OCI-LY1 (cell line): ENCODE results near the gene SYT1.

Experiments
- H2AFZ ChIP-seq: fragments of 200-600 bp; sonication (generic), shearing (Covaris generic); 2 replicates; pipeline ENCODE4 v1.6.0; 2014; ENCODE audit warnings: antibody characterized with exemption, mild to moderate bottlenecking, low read length
- H3F3A ChIP-seq: fragments of 200-600 bp; sonication (generic), shearing (Covaris generic); 2 replicates; pipeline ENCODE4 v1.6.0; 2014; ENCODE audit warnings: mild to moderate bottlenecking, antibody characterized with exemption, low read length, moderate library complexity; ENCODE audit not compliant: insufficient read depth
- H3K27ac ChIP-seq: fragments of 200-600 bp; sonication (generic); 2 replicates; pipeline ENCODE4 v1.5.1; 2014; ENCODE audit warnings: low read length, mixed run types, mild to moderate bottlenecking, low read depth; ENCODE audit not compliant: poor library complexity, severe bottlenecking
- H3K27me3 ChIP-seq: fragments of 200-600 bp; sonication (generic); 2 replicates; pipeline ENCODE4 v1.6.0; 2014; ENCODE audit warnings: antibody characterized with exemption, mild to moderate bottlenecking, low read length, moderate library complexity; ENCODE audit not compliant: insufficient read depth
- H3K36me3 ChIP-seq: fragments of 200-600 bp; sonication (generic); 2 replicates; pipeline ENCODE4 v1.6.1; 2014; ENCODE audit warnings: mild to moderate bottlenecking, antibody characterized with exemption, low read length, moderate library complexity, mixed read lengths; ENCODE audit not compliant: insufficient read depth
- H3K4me1 ChIP-seq: fragments of 200-600 bp; sonication (generic); 2 replicates; pipeline ENCODE4 v1.5.1; 2014; ENCODE audit warnings: mild to moderate bottlenecking, low read length, moderate library complexity; ENCODE audit not compliant: insufficient read depth, severe bottlenecking
- H3K4me2 ChIP-seq: fragments of 200-600 bp; sonication (generic), shearing (Covaris generic); 2 replicates; pipeline ENCODE4 v1.6.1; 2014; ENCODE audit warnings: low read length
- H3K4me3 ChIP-seq: fragments of 200-600 bp; sonication (generic); 2 replicates; pipeline ENCODE4 v1.5.1; 2014; ENCODE audit warnings: low read length, low read depth, mild to moderate bottlenecking, mixed read lengths; ENCODE audit not compliant: poor library complexity, severe bottlenecking
- H3K79me2 ChIP-seq: fragments of 200-600 bp; shearing (Covaris generic); 2 replicates; pipeline ENCODE4 v1.6.1; 2016; ENCODE audit warnings: mixed run types, low read length, mixed read lengths; ENCODE audit not compliant: insufficient read depth
- H3K9ac ChIP-seq: fragments of 200-600 bp; sonication (generic), shearing (Covaris generic); 2 replicates; pipeline ENCODE4 v1.6.1; 2014; ENCODE audit warnings: mild to moderate bottlenecking, low read length, mixed read lengths
- H3K9me2 ChIP-seq: fragments of 200-600 bp; sonication (generic), shearing (Covaris generic); 2 replicates; pipeline ENCODE4 v1.6.1; 2014; ENCODE audit warnings: low read depth, mild to moderate bottlenecking, low read length, mixed read lengths
- H3K9me3 ChIP-seq: fragments of 200-600 bp; shearing (Covaris generic); 2 replicates; pipeline ENCODE4 v1.6.1; 2014; ENCODE audit warnings: low read length, mixed read lengths
- H4K20me1 ChIP-seq: fragments of 200-600 bp; sonication (generic), shearing (Covaris generic); 2 replicates; pipeline ENCODE4 v1.6.0; 2016; ENCODE audit warnings: mild to moderate bottlenecking, low read length; ENCODE audit not compliant: insufficient read depth
- CTCF ChIP-seq: fragments of 200-600 bp; sonication (generic), shearing (Covaris generic); IDR thresholded peaks from 2 replicates; pipeline ENCODE4 v1.5.1; 2017; ENCODE audit warnings: mild to moderate bottlenecking, antibody characterized with exemption, low read length, moderate library complexity, mixed read lengths
- EZH2 ChIP-seq: fragments of 200-600 bp; sonication (generic), shearing (Covaris generic); IDR thresholded peaks from 2 replicates; pipeline ENCODE4 v1.8.0; 2017; ENCODE audit warnings: borderline replicate concordance, mixed run types, mild to moderate bottlenecking, antibody characterized with exemption, low read length, moderate library complexity, mixed read lengths

The SYT1 gene

DNA sequence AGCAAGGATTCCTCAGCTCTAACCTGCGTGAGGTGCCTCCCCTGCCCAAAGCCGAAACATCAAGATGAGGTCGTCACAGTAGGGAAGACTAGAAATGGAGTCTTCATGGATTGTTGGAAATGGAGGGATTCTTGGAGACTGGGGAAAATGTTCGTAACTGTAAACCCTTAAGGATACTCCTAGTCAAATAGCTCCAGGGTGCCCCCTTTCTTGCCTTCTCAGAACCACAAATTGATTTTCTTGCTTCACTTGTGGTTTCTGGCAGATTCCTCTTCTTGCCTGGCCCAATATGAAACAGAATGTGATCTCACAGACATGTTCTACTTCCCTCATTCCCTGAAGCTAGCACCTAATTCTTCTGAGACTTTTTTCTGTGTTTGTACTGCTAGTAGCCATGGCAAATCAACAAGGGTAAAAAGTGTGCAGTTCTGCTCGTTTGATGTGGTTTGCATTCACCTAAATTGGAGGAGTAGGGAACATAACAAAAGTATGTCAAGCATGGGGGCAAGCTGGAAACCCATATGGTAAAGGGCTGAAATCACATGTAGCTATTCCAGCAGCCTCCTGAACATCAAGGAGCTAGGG is 494.2 kb downstream of the SYT1 start:
- H3K9me2 ChIP-seq: no peaks in the 10 kb centered on the region
- H3F3A ChIP-seq: no peaks in the 10 kb centered on the region
- H3K79me2 ChIP-seq: no peaks in the 10 kb centered on the region
- H3K4me2 ChIP-seq: no peak overlapping the region
- H3K9me3 ChIP-seq: no peaks in the 10 kb centered on the region
- no peak overlapping the region for H3K9ac ChIP-seq
- no peaks in the 10 kb centered on the region for H3K27me3 ChIP-seq
- no peak overlapping the region for H3K27ac ChIP-seq
- no peaks in the 10 kb centered on the region for H3K4me1 ChIP-seq
- H2AFZ ChIP-seq: no peak overlapping the region
- H3K36me3 ChIP-seq: no peaks in the 10 kb centered on the region
- no peak overlapping the region for H3K4me3 ChIP-seq
- TF ChIP-seq EZH2 (no peak), CTCF (no peak)
- no peaks in the 10 kb centered on the region for H4K20me1 ChIP-seq

DNA sequence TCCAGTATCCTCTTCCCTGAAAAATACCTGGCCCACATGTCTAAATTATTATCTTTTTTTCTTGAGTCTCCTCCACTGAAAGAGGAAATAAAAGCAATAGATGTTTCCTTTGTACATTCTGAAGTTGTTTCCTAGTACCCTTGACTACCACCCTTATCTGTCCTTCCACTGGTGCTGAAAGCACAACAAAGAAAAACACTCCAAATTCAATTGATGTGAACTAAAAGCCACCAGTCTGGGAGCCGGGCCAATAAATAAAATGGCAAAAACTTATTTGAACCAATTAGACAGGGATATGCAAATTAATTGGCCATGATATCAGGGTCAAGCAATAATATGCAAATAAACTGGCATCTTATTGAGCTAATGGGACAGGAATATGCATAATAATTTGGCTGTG is 495.7 kb downstream of the SYT1 start:
- no peaks in the 10 kb centered on the region for H3K79me2 ChIP-seq
- H4K20me1 ChIP-seq: no peaks in the 10 kb centered on the region
- H3K27me3 ChIP-seq: no peaks in the 10 kb centered on the region
- H3K36me3 ChIP-seq: no peaks in the 10 kb centered on the region
- no peak overlapping the region for H3K27ac ChIP-seq
- TF ChIP-seq CTCF: no peak
- TF ChIP-seq EZH2: no peak
- H3F3A ChIP-seq: no peaks in the 10 kb centered on the region
- no peaks in the 10 kb centered on the region for H3K4me1 ChIP-seq
- no peaks in the 10 kb centered on the region for H3K9me2 ChIP-seq
- H2AFZ ChIP-seq: no peak overlapping the region
- H3K9me3 ChIP-seq: no peaks in the 10 kb centered on the region
- no peak overlapping the region for H3K4me3 ChIP-seq
- no peak overlapping the region for H3K4me2 ChIP-seq
- no peak overlapping the region for H3K9ac ChIP-seq

DNA sequence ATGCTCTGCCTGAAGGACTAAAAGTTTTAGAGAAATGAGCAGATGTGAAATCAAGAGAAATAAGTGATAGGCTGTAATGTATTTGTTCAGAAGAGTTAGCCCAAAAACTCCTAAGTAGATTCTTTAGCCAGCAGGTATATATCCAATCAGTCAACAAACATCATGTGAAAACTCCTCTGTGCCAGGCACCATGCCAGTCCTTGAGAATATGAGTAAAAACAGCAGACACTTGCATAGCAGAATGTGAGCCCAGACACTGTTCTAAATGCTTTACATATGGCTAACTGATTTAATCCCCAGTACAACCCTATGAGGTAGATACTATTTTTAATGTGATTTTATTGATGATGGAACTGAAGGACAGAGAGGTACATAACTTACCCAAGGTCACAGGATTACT is 496.4 kb downstream of the SYT1 start:
- Histone ChIP-seq H3K79me2 (no peaks in the 10 kb centered on the region), H3F3A (no peaks in the 10 kb centered on the region), H3K9me3 (no peaks in the 10 kb centered on the region)

DNA sequence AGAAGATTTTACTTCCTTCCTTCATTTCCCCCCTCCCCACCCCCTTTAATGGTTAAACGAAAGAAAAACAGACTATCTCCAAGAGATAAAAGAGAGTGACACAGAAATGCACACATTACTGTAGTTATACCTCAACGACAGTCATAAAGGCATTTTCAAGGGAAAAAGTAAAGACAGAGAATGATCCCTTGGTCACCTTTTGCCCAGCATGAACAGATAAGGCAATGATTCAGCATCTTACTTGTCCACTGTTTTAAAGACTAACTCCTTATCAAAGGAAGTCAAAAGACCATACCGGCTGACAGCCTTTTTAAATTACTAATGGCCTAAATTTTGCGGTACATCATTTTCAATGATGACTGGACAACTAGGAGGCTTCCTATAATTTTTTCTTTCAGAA is 499.6 kb downstream of the SYT1 start:
- no peak overlapping the region for H3K4me2 ChIP-seq
- no peaks in the 10 kb centered on the region for H3K4me1 ChIP-seq
- H3K27me3 ChIP-seq: no peaks in the 10 kb centered on the region
- H3K4me3 ChIP-seq: no peak overlapping the region
- H2AFZ ChIP-seq: no peak overlapping the region
- no peak overlapping the region for H3K27ac ChIP-seq
- no peaks in the 10 kb centered on the region for H3F3A ChIP-seq
- no peaks in the 10 kb centered on the region for H3K9me3 ChIP-seq
- no peak for TF ChIP-seq EZH2
- no peak for TF ChIP-seq CTCF
- no peaks in the 10 kb centered on the region for H3K79me2 ChIP-seq
- H3K9ac ChIP-seq: no peak overlapping the region
- no peaks in the 10 kb centered on the region for H3K36me3 ChIP-seq
- no peaks in the 10 kb centered on the region for H3K9me2 ChIP-seq
- no peaks in the 10 kb centered on the region for H4K20me1 ChIP-seq

More for the DNA sequence above, 496.4 kb downstream of the SYT1 start:
- no peak for TF ChIP-seq EZH2
- H3K4me1 ChIP-seq: no peaks in the 10 kb centered on the region
- no peaks in the 10 kb centered on the region for H3K9me2 ChIP-seq
- H3K9ac ChIP-seq: no peak overlapping the region
- no peak overlapping the region for H3K4me2 ChIP-seq
- no peak overlapping the region for H3K27ac ChIP-seq
- H3K27me3 ChIP-seq: no peaks in the 10 kb centered on the region
- no peak overlapping the region for H2AFZ ChIP-seq
- no peaks in the 10 kb centered on the region for H4K20me1 ChIP-seq
- no peak overlapping the region for H3K4me3 ChIP-seq
- H3K36me3 ChIP-seq: no peaks in the 10 kb centered on the region
